Measurements from ENCODE around the gene ZNF775. TPM values are rescaled to one million over a fixed set of nuclear protein-coding genes. Genes with fewer than 3 reads are reported as not detected.
A peak's percentile ranks its signal among the peaks of the same experiment; 100 is the strongest.

ZNF775 gene
- total and polyA plus RNA-seq, 3 experiments from 2014 or later = 6.0 to 8.7 (median 6.0) TPM

GRCh38 chr7:150411606-150412005, 32.5 kb downstream of the ZNF775 start:
- Mint-ChIP-seq H3K27me3 (no peaks in the 10 kb centered on the region), H3K4me1 (peaks cover 10 to 13% (median 13%) of the 10 kb centered on the region in 3 donors), H3K36me3 (peaks cover 0 to 46% (median 7%) of the 10 kb centered on the region in 3 donors), H3K9me3 (no peaks in the 10 kb centered on the region), H3K4me3 (no peak overlapping the region), H3K27ac (peak overlapping the region in 1 of 8 donors; percentile 42)
- no peak for DNase-seq
- H3K27ac ChIP-seq (ENCODE audit: low read depth, low read length) = no peak overlapping the region
- H3K9me3 ChIP-seq (ENCODE audit: low read length) = no peaks in the 10 kb centered on the region
- H3K27me3 ChIP-seq (ENCODE audit: insufficient read depth, low read length, poor library complexity, severe bottlenecking) = no peaks in the 10 kb centered on the region
- ChIA-PET POLR2A (no interaction called here), CTCF (interaction anchor here (0.6 to 1.1 kb wide), 3 partner anchors 31 to 54 kb away, joined by 3 read pairs; no protein-coding TSS in a partner anchor)
- H3K4me3 ChIP-seq (ENCODE audit: low read length) = no peak overlapping the region
- no peaks in the 10 kb centered on the region for H3K36me3 ChIP-seq (ENCODE audit: insufficient read depth, low read length)
- H3K4me1 ChIP-seq (ENCODE audit: insufficient read depth, low read length) = peaks cover 9% of the 10 kb centered on the region

- no peaks in the 10 kb centered on the region for H3K9me3 ChIP-seq (ENCODE audit: low read length)
- no peaks in the 10 kb centered on the region for H3K9me3 Mint-ChIP-seq
- ChIA-PET POLR2A (no interaction called here), CTCF (interaction anchor here (0.6 to 0.8 kb wide), 2 partner anchors 31 to 42 kb away, joined by 3 read pairs; no protein-coding TSS in a partner anchor)
- H3K4me3 ChIP-seq (ENCODE audit: low read length) = no peak overlapping the region
- no peak overlapping the region for H3K27ac ChIP-seq (ENCODE audit: low read depth, low read length)
- DNase-seq = no peak
- H3K36me3 ChIP-seq (ENCODE audit: insufficient read depth, low read length) = no peaks in the 10 kb centered on the region
- H3K36me3 Mint-ChIP-seq = peaks cover 0 to 44% (median 6%) of the 10 kb centered on the region in 3 donors
- no peaks in the 10 kb centered on the region for H3K27me3 Mint-ChIP-seq
- H3K4me1 Mint-ChIP-seq = peaks cover 6 to 9% (median 9%) of the 10 kb centered on the region in 3 donors
- peaks cover 5% of the 10 kb centered on the region for H3K4me1 ChIP-seq (ENCODE audit: insufficient read depth, low read length)
- no peaks in the 10 kb centered on the region for H3K27me3 ChIP-seq (ENCODE audit: insufficient read depth, low read length, poor library complexity, severe bottlenecking)
- peak overlapping the region in 2 of 8 donors; percentile 21 to 42 for H3K27ac Mint-ChIP-seq
- H3K4me3 Mint-ChIP-seq = no peak overlapping the region
These were observed 32.9 kb downstream of the ZNF775 start for GRCh38 chr7:150412016-150412415.

- ChIA-PET POLR2A (no interaction called here), CTCF (no interaction called here)
- no peaks in the 10 kb centered on the region for H3K9me3 ChIP-seq (ENCODE audit: low read length)
- no peaks in the 10 kb centered on the region for H3K4me1 ChIP-seq (ENCODE audit: insufficient read depth, low read length)
- H3K4me3 ChIP-seq (ENCODE audit: low read length) = no peak overlapping the region
- no peaks in the 10 kb centered on the region for H3K36me3 ChIP-seq (ENCODE audit: insufficient read depth, low read length)
- peak overlapping the region in 1 of 8 donors; percentile 21 for H3K27ac Mint-ChIP-seq
- H3K27me3 ChIP-seq (ENCODE audit: insufficient read depth, low read length, poor library complexity, severe bottlenecking) = no peaks in the 10 kb centered on the region
- H3K27me3 Mint-ChIP-seq = no peaks in the 10 kb centered on the region
- no peak for DNase-seq
- no peaks in the 10 kb centered on the region for H3K9me3 Mint-ChIP-seq
- H3K4me3 Mint-ChIP-seq = no peak overlapping the region
- H3K4me1 Mint-ChIP-seq = peaks cover 4 to 6% (median 6%) of the 10 kb centered on the region in 3 donors
- H3K27ac ChIP-seq (ENCODE audit: low read depth, low read length) = no peak overlapping the region
- peaks cover 0 to 42% (median 5%) of the 10 kb centered on the region in 3 donors for H3K36me3 Mint-ChIP-seq
These were observed 33.7 kb downstream of the ZNF775 start for GRCh38 chr7:150412518-150413488.

DNA sequence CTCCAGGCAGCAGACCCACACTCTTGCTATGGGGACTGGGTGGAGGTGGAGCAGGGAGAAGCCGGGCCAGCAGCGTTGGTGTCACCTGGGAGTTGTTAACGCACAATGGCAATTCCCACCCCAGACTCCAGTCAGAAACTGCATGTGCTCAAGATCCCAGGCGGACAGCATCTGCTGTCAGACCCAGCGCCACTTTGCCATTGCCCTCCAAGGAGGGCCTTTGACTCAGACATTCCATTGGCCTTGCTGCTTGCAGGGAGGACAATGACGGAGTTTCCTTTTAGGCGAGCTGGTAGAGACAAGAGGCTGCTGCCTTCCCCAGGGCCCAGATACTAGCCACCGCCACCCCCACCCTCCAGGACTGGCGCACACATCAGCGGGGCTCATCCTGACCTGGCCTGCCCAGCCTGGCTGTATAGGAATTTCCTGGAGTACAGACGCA, 34.5 kb downstream of the ZNF775 start:
- DNase-seq = no peak
- Mint-ChIP-seq H3K27ac (no peak overlapping the region), H3K36me3 (peaks cover 0 to 38% (median 5%) of the 10 kb centered on the region in 3 donors), H3K4me3 (no peak overlapping the region), H3K4me1 (peaks cover 2 to 3% (median 3%) of the 10 kb centered on the region in 3 donors), H3K9me3 (no peaks in the 10 kb centered on the region), H3K27me3 (no peaks in the 10 kb centered on the region)
- Histone ChIP-seq H3K27ac (ENCODE audit: low read depth, low read length) (no peak overlapping the region), H3K36me3 (ENCODE audit: insufficient read depth, low read length) (no peaks in the 10 kb centered on the region), H3K9me3 (ENCODE audit: low read length) (no peaks in the 10 kb centered on the region), H3K27me3 (ENCODE audit: insufficient read depth, low read length, poor library complexity, severe bottlenecking) (no peaks in the 10 kb centered on the region), H3K4me1 (ENCODE audit: insufficient read depth, low read length) (no peaks in the 10 kb centered on the region), H3K4me3 (ENCODE audit: low read length) (no peak overlapping the region)
- ChIA-PET CTCF (interaction anchor here (2.4 kb wide), 1 partner anchor 7 kb away, joined by 9 read pairs; a partner anchor contains a TSS), POLR2A (interaction anchor here (0.6 kb wide), 1 partner anchor 529 kb away, joined by 4 read pairs; no protein-coding TSS in a partner anchor)

GRCh38 chr7:150415161-150416153, 36.3 kb downstream of the ZNF775 start:
- POLR2A ChIA-PET = no interaction called here

DNA sequence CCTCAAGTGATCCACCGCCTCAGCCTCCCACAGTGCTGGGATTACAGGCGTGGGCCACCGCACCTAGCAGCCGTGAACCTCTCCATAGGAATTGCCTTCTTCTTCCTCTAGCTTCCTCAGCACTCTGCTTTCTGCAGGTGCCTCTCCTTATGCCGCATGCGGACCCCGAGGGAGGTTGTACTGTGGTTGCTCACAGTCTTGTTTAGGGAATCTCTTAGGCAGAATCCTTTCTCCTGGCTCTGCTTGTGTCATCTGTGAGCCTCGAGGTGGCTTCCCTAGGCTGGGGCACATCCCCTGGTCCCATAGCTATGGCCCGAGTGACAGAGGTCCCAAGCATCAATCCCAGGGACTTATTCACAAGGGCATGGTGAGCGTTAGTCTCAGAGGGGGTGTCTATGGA, 38.1 kb downstream of the ZNF775 start:
- no peaks in the 10 kb centered on the region for H3K9me3 ChIP-seq (ENCODE audit: low read length)
- no peak overlapping the region for H3K4me3 ChIP-seq (ENCODE audit: low read length)
- Mint-ChIP-seq H3K27me3 (peaks cover 0 to 4% of the 10 kb centered on the region in 2 donors), H3K9me3 (no peaks in the 10 kb centered on the region), H3K27ac (peak overlapping the region in 1 of 8 donors; percentile 61), H3K36me3 (peaks cover 0 to 4% (median 2%) of the 10 kb centered on the region in 3 donors), H3K4me1 (peaks cover 5 to 7% (median 6%) of the 10 kb centered on the region in 3 donors), H3K4me3 (no peak overlapping the region)
- H3K4me1 ChIP-seq (ENCODE audit: insufficient read depth, low read length) = peaks cover 4% of the 10 kb centered on the region
- CTCF ChIA-PET = interaction anchor here (2.5 kb wide), 1 partner anchor 11 kb away, joined by 8 read pairs; a partner anchor contains a TSS
- H3K27me3 ChIP-seq (ENCODE audit: insufficient read depth, low read length, poor library complexity, severe bottlenecking) = no peaks in the 10 kb centered on the region
- POLR2A ChIA-PET = interaction anchor here (0.7 kb wide), 1 partner anchor 12 kb away, joined by 4 read pairs; a partner anchor contains a TSS
- no peak for DNase-seq
- no peaks in the 10 kb centered on the region for H3K36me3 ChIP-seq (ENCODE audit: insufficient read depth, low read length)
- no peak overlapping the region for H3K27ac ChIP-seq (ENCODE audit: low read depth, low read length)

More at GRCh38 chr7:150415161-150416153, 36.3 kb downstream of the ZNF775 start:
- Histone ChIP-seq H3K27me3 (ENCODE audit: insufficient read depth, low read length, poor library complexity, severe bottlenecking) (no peaks in the 10 kb centered on the region), H3K36me3 (ENCODE audit: insufficient read depth, low read length) (no peaks in the 10 kb centered on the region), H3K9me3 (ENCODE audit: low read length) (no peaks in the 10 kb centered on the region), H3K4me3 (ENCODE audit: low read length) (no peak overlapping the region), H3K27ac (ENCODE audit: low read depth, low read length) (no peak overlapping the region), H3K4me1 (ENCODE audit: insufficient read depth, low read length) (no peaks in the 10 kb centered on the region)
- no peak for DNase-seq
- Mint-ChIP-seq H3K27me3 (no peaks in the 10 kb centered on the region), H3K36me3 (peaks cover 0 to 21% (median 5%) of the 10 kb centered on the region in 3 donors), H3K4me1 (no peaks in the 10 kb centered on the region), H3K27ac (peak overlapping the region in 2 of 8 donors; percentile 23 to 64), H3K9me3 (no peaks in the 10 kb centered on the region), H3K4me3 (no peak overlapping the region)
- CTCF ChIA-PET = interaction anchor here (1.2 to 2.4 kb wide), 2 partner anchors 9 to 62 kb away, joined by 3 to 9 read pairs; a partner anchor contains a TSS

- H3K27me3 Mint-ChIP-seq = peaks cover 0 to 4% of the 10 kb centered on the region in 2 donors
- peaks cover 0 to 3% (median 2%) of the 10 kb centered on the region in 3 donors for H3K36me3 Mint-ChIP-seq
- Histone ChIP-seq H3K27ac (ENCODE audit: low read depth, low read length) (no peak overlapping the region), H3K4me1 (ENCODE audit: insufficient read depth, low read length) (peaks cover 4% of the 10 kb centered on the region), H3K9me3 (ENCODE audit: low read length) (no peaks in the 10 kb centered on the region), H3K27me3 (ENCODE audit: insufficient read depth, low read length, poor library complexity, severe bottlenecking) (no peaks in the 10 kb centered on the region), H3K36me3 (ENCODE audit: insufficient read depth, low read length) (no peaks in the 10 kb centered on the region), H3K4me3 (ENCODE audit: low read length) (no peak overlapping the region)
- no peak for DNase-seq
- ChIA-PET CTCF (interaction anchor here (0.6 to 2.5 kb wide), 2 partner anchors 12 to 631 kb away, joined by 3 to 8 read pairs; a partner anchor contains a TSS), POLR2A (no interaction called here)
- H3K9me3 Mint-ChIP-seq = no peaks in the 10 kb centered on the region
- H3K4me1 Mint-ChIP-seq = peaks cover 5 to 7% (median 6%) of the 10 kb centered on the region in 3 donors
- H3K4me3 Mint-ChIP-seq = no peak overlapping the region
- peak overlapping the region in 1 of 8 donors; percentile 47 for H3K27ac Mint-ChIP-seq
These were observed 38.7 kb downstream of the ZNF775 start for GRCh38 chr7:150417863-150418262.

All from CD8-positive, alpha-beta memory T cell (primary cell).